GM12878 (cell line): Measurements from ENCODE around the gene NACC1. TPM values are rescaled to one million over a fixed set of nuclear protein-coding genes. Genes with fewer than 3 reads are reported as not detected.

ENCODE experiments used
- ATAC-seq: fragments of 200-7000 bp; cut with Tn5 transposase; 3 replicates; pipeline ENCODE4 v1.9.1; 2020; ENCODE audit warnings: mild to moderate bottlenecking, moderate library complexity
- BruUV-seq: library from RNA; stranded (reverse); fragments of 400-500 nt; replicated peaks from 2 replicates; lab custom pipeline; 2021; lab: Mats Ljungman, UMichigan
- CTCF ChIA-PET: fragments of 300-600 bp; sonication (Branson Sonifier 250); formaldehyde crosslinking; extraction: SDS; loops from one replicate; lab custom pipeline; 2021; ENCODE audit warnings: inconsistent platforms; lab: Yijun Ruan, JAX
- POLR2A ChIA-PET: fragments of 350-600 bp; formaldehyde crosslinking; extraction: SDS; loops from one replicate; lab custom pipeline; 2021; ENCODE audit warnings: inconsistent platforms; lab: Charles Lee
- RAD21 ChIA-PET: fragments of 300-600 bp; sonication (Branson Sonifier 250); formaldehyde crosslinking; loops from one replicate; lab custom pipeline; 2023; ENCODE audit warnings: antibody characterized with exemption; ENCODE audit not compliant: unreplicated experiment; lab: Charles Lee
- SMC1A ChIA-PET: fragments of 300-600 bp; sonication (Branson Sonifier 250); formaldehyde crosslinking; loops from one replicate; lab custom pipeline; 2023; ENCODE audit not compliant: unreplicated experiment, uncharacterized antibody; lab: Charles Lee
- DNase-seq: peaks from one replicate; pipeline ENCODE4 v3.0.0-alpha.2; 2011; ENCODE audit warnings: low read depth, low spot score
- FAIRE-seq: peaks from 3 replicates; lab custom pipeline; 2011; peaks lifted over from hg19 to GRCh38; lab: Jason Lieb, UNC
- H2AFZ ChIP-seq: 2 replicates; pipeline ENCODE4 v1.6.0; 2011; ENCODE audit warnings: low read depth, low read length, control low read depth; ENCODE audit not compliant: control insufficient read depth
- H3K27ac ChIP-seq: 2 replicates; pipeline ENCODE4 v1.5.1; 2011; ENCODE audit warnings: control low read depth; ENCODE audit not compliant: control insufficient read depth, insufficient read depth
- H3K27me3 ChIP-seq, 2 experiments: replicated peaks in 1 of 2; 2 replicates each; pipeline versions ENCODE4 v1.6.0 to v1.6.1; 2011; ENCODE audit warnings: low read length in 1 of 2; ENCODE audit not compliant: control insufficient read depth in 2 of 2, insufficient read depth in 2 of 2
- H3K36me3 ChIP-seq, 2 experiments: 2 replicates each; pipeline ENCODE4 v1.5.1; 2011; ENCODE audit warnings: low read length in 1 of 2; ENCODE audit not compliant: control insufficient read depth in 2 of 2, insufficient read depth in 2 of 2
- H3K4me1 ChIP-seq: 2 replicates; pipeline ENCODE4 v1.6.1; 2011; ENCODE audit warnings: mild to moderate bottlenecking, low read length, moderate library complexity, mixed read lengths; ENCODE audit not compliant: control insufficient read depth, insufficient read depth
- H3K4me2 ChIP-seq: 2 replicates; pipeline ENCODE4 v1.6.0; 2011; ENCODE audit warnings: control low read depth; ENCODE audit not compliant: control insufficient read depth, insufficient read depth
- H3K4me3 ChIP-seq: fragments of 200-600 bp; sonication (generic); 2 replicates; pipeline ENCODE4 v1.5.1; 2016
- H3K79me2 ChIP-seq: 2 replicates; pipeline ENCODE4 v1.6.0; 2011; ENCODE audit warnings: low read length; ENCODE audit not compliant: control insufficient read depth, insufficient read depth
- H3K9ac ChIP-seq: 2 replicates; pipeline ENCODE4 v1.8.0; 2011; ENCODE audit warnings: low read length, control low read depth, mixed read lengths; ENCODE audit not compliant: control insufficient read depth, insufficient read depth
- H3K9me3 ChIP-seq: replicated peaks from 3 replicates; pipeline ENCODE4 v1.5.1; 2011; ENCODE audit warnings: mild to moderate bottlenecking, low read length; ENCODE audit not compliant: control insufficient read depth, insufficient read depth
- H4K20me1 ChIP-seq: 2 replicates; pipeline ENCODE4 v1.6.0; 2011; ENCODE audit not compliant: control insufficient read depth, insufficient read depth
- BRCA1 ChIP-seq: IDR thresholded peaks from 2 replicates; pipeline ENCODE4 v1.6.1; 2011; ENCODE audit warnings: low read depth, low read length, improper control_type of control experiment
- CHD2 ChIP-seq: IDR thresholded peaks from 2 replicates; pipeline ENCODE4 v1.6.1; 2011; ENCODE audit warnings: low read depth, low read length, improper control_type of control experiment, borderline replicate concordance
- ESRRA ChIP-seq: IDR thresholded peaks from 2 replicates; pipeline ENCODE4 v1.6.1; 2012; ENCODE audit warnings: mild to moderate bottlenecking, low read length, improper control_type of control experiment
- IKZF2 ChIP-seq, 2 experiments: fragments of 450-650 bp; IDR thresholded peaks; 2 replicates each; pipeline ENCODE4 v1.6.1; 2017; ENCODE audit warnings: mild to moderate bottlenecking in 2 of 2, moderate library complexity in 2 of 2
- NR2F1 ChIP-seq: fragments of 450-650 bp; conservative IDR thresholded peaks from 2 replicates; pipeline ENCODE4 v1.6.1; 2017; ENCODE audit warnings: mild to moderate bottlenecking
- POLR2A ChIP-seq: IDR thresholded peaks from 2 replicates; pipeline ENCODE4 v1.6.1; 2011; ENCODE audit warnings: low read depth, mild to moderate bottlenecking, low read length
- SMARCA5 ChIP-seq: fragments of 450-650 bp; IDR thresholded peaks from 2 replicates; pipeline ENCODE4 v1.6.1; 2017; ENCODE audit warnings: mild to moderate bottlenecking
- TAF1 ChIP-seq: IDR thresholded peaks from 2 replicates; pipeline ENCODE4 v1.6.1; 2011; ENCODE audit warnings: mild to moderate bottlenecking, low read depth, low read length, borderline replicate concordance
- TCF12 ChIP-seq: IDR thresholded peaks from 2 replicates; pipeline ENCODE4 v1.6.1; 2011; ENCODE audit warnings: low read depth, mild to moderate bottlenecking, low read length
- ZBED1 ChIP-seq: IDR thresholded peaks from 2 replicates; pipeline ENCODE4 v1.6.1; 2016; ENCODE audit warnings: borderline replicate concordance
- WGBS: methylation state at CpG from one replicate; pipeline ENCODE4 v1.1.6; 2016; ENCODE audit warnings: low lambda C conversion rate; ENCODE audit not compliant: insufficient replicate concordance, insufficient coverage; ENCODE audit errors: missing lambda C conversion rate; 5-methylcytosine and 5-hydroxymethylcytosine counted together
- in situ Hi-C: fragments of 300-500 bp; cut with MboI; formaldehyde crosslinking; loops from 9 replicates; pipeline ENCODE4 v1.14.3; 2018; ENCODE audit warnings: mixed read lengths
- intact Hi-C: fragments of 100-400 bp; cut with micrococcal nuclease; formaldehyde crosslinking; loops from one replicate; pipeline ENCODE4 v1.14.2; 2022; ENCODE audit not compliant: unreplicated experiment
- polyA plus RNA-seq, 11 experiments: library from polyadenylated mRNA; depleted of rRNA in 4 of 11; unstranded in 6 of 11; stranded (reverse) in 5 of 11; fragments of >200 nt; fragmentation: Nextera tagmentation in 4 of 11; fragmentation: Illumina TruSeq in 1 of 11; extraction: Ambion mirVana in 4 of 11; extraction: Trizol in 1 of 11; gene quantifications; 1 replicate in 1 of 11; 2 replicates in 10 of 11; pipeline versions ENCODE4 v1.2.1 to v1.2.3, GENCODE V29; 2011 to 2016; ENCODE audit warnings: inconsistent platforms in 2 of 11, missing spikeins in 2 of 11, low read depth in 1 of 11
- total RNA-seq, 4 experiments: library from RNA; depleted of rRNA in 3 of 4; stranded (reverse); fragments of >200 nt in 3 of 4; fragmentation: Illumina TruSeq in 1 of 4; extraction: Trizol in 1 of 4; gene quantifications; 2 replicates each; pipeline versions ENCODE4 v1.2.1 to v1.2.3, GENCODE V29; 2013 to 2021
- TF ChIP-seq, protein P1 (sequence below): fragments of 450-650 bp; IDR thresholded peaks from 2 replicates; pipeline ENCODE4 v1.6.1; 2017; ENCODE audit warnings: mild to moderate bottlenecking, moderate library complexity

NACC1 gene
- total and polyA plus RNA-seq, 10 of the 15 experiments (the other 5 are each of a cell fraction or from before 2014, with no cell fraction given), result 0.18 to 120 (median 19.2) TPM

DNA sequence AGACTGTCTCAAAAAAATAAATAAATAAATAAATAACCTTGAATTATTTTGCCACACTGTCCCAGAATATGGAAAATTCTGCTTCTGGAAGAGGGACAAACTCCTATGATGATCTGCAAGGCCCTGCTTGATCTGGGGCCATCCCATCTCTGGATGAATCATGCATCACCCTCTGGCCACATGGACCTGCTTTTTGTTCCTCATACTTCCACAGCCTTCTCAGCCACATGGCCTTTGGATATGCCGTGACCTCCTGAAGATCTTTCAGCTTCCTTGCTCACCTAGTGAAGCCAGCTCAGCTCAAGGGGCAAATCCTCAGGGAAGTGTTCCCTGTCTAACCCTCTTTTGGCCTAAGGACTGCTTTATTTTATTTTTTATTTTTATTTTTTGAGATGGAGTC, 42.5 kb downstream of the NACC1 start:
- Histone ChIP-seq H3K9ac (no peak overlapping the region), H3K36me3 (no peaks in the 10 kb centered on the region; a peak in 1 of 4 replicates), H3K4me2 (no peak overlapping the region; the same call in 1 of the 2 replicates), H2AFZ (no peak overlapping the region), H3K27ac (no peak overlapping the region), H3K27me3 (no peaks in the 10 kb centered on the region), H3K4me1 (peaks cover 60% of the 10 kb centered on the region), H3K9me3 (no peaks in the 10 kb centered on the region), H3K4me3 (no peak overlapping the region), H3K79me2 (no peaks in the 10 kb centered on the region; the same call in 1 of the 2 replicates), H4K20me1 (no peaks in the 10 kb centered on the region)
- ChIA-PET POLR2A (interaction anchor here (0.6 to 5.4 kb wide), 3 partner anchors 8 to 686 kb away, joined by 3 to 41 read pairs (median 4); partner anchors contain the start of gene NACC1), SMC1A (interaction anchor here (1.3 kb wide), 1 partner anchor 22 kb away, joined by 3 read pairs; no protein-coding TSS in a partner anchor), RAD21 (interaction anchor here (0.7 to 1.1 kb wide), 2 partner anchors 43 to 103 kb away, joined by 3 to 4 read pairs; partner anchors contain the start of gene NACC1), CTCF (no interaction called here)
- in situ Hi-C loops (loop anchor here (10.0 to 25.0 kb wide), 2 partner anchors 854 to 1573 kb away; partner anchors contain the start of genes ACP5 and ZNF627), intact Hi-C loops (no loop called here)
- FAIRE-seq (no peak), DNase-seq (no peak), ATAC-seq (no peak)
- no TSS peak for BruUV-seq
- WGBS, result 96% methylated on average over 1 of the region's 1 CpG
- TF ChIP-seq TAF1, result no peak
- 0 out of 4 replicates have a peak, but pooled peaks have one; percentile 27 to 35 for TF ChIP-seq IKZF2 (IDR thresholded peaks at IDR 0.05)

DNA sequence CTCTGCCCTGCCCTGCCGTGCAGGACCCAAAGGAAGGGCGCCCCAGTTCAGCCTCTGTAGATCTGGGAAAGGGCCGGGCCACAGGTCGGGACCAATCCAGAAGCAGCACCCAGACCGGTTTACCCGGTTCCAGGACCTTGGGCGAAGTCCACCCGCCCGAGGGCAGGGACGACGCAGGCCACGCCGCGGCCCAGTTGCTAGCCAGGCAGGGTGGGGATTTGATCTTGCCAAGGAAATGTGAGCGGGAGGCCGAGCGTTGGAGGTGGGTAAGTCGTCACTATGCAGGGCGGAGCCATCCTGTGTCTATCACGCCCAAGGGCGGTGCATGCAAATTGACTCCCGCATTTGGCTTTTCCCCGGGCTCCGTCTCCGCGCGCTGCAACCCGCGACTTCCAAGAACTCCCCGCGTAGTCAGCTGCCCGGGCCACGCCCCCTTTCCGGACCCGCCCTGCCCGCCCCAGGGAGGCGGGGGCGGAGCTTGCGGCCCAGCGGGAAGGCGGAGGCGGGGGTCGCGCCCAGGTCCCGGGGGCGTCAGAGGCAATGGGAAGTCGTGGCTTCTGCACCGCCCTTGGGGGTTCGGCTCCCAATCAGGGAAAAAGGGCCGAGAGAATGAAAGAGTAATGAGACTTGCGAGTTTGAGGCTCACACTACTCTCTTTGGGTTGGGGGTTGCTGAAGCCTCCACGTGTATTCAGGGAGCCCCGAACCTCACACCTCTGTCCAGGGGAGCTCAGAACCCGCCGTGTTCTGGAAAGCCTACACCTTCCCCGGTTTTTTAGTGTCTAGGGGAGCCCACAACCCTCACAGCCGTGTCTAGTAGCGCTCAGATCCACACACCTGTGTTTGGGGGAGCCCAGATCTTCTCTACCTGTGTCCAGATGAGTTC, 44.9 kb downstream of the NACC1 start:
- Histone ChIP-seq H3K27me3 (no peaks in the 10 kb centered on the region), H3K79me2 (no peaks in the 10 kb centered on the region), H2AFZ (peak overlapping the region; percentile 73), H3K9me3 (no peaks in the 10 kb centered on the region), H4K20me1 (no peaks in the 10 kb centered on the region), H3K4me2 (peak overlapping the region; percentile 97), H3K27ac (peak overlapping the region; percentile 85), H3K9ac (peak overlapping the region; percentile 83), H3K4me3 (peak overlapping the region; percentile 74), H3K4me1 (peaks cover 56% of the 10 kb centered on the region), H3K36me3 (no peaks in the 10 kb centered on the region)
- peak; percentile 73 for FAIRE-seq
- POLR2A ChIA-PET, result interaction anchor here (0.6 to 5.4 kb wide), 10 partner anchors 8 to 1132 kb away, joined by 3 to 41 read pairs (median 6); partner anchors contain the start of genes IER2, NACC1 and STX10
- RAD21 ChIA-PET, result interaction anchor here (0.5 to 5.3 kb wide), 7 partner anchors 8 to 99 kb away, joined by 3 to 21 read pairs (median 6); no protein-coding TSS in a partner anchor
- WGBS, result 3% methylated on average over 42 of the region's 58 CpGs
- in situ Hi-C loops, result loop anchor here (10.0 to 25.0 kb wide), 2 partner anchors 852 to 1576 kb away; partner anchors contain the start of genes ACP5 and ZNF627
- peak; percentile 74 for ATAC-seq
- BruUV-seq, result no TSS peak
- peak; percentile 80 for DNase-seq
- CTCF ChIA-PET, result interaction anchor here (0.9 to 2.1 kb wide), 6 partner anchors 7 to 273 kb away, joined by 3 to 10 read pairs (median 4); partner anchors contain the start of gene GCDH
- SMC1A ChIA-PET, result interaction anchor here (1.0 to 2.1 kb wide), 4 partner anchors 8 to 19 kb away, joined by 3 to 8 read pairs (median 4); no protein-coding TSS in a partner anchor
- intact Hi-C loops, result no loop called here
- 0 out of 2 replicates have a peak, but pooled peaks have one; percentile 34 for TF ChIP-seq CHD2
- peak; percentile 81 for TF ChIP-seq POLR2A
- TF ChIP-seq SMARCA5, result peak; percentile 81; the same call in 1 of the 2 replicates
- 0 out of 2 replicates have a peak, but pooled peaks have one; percentile 8 for TF ChIP-seq TCF12
- TF ChIP-seq ZBED1, result no peak; the same call in 1 of the 2 replicates
- no peak for TF ChIP-seq ESRRA
- no peak for TF ChIP-seq BRCA1
- peak; percentile 55; the same call in 1 of the 2 replicates for TF ChIP-seq NR2F1
- TF ChIP-seq, protein P1, sequence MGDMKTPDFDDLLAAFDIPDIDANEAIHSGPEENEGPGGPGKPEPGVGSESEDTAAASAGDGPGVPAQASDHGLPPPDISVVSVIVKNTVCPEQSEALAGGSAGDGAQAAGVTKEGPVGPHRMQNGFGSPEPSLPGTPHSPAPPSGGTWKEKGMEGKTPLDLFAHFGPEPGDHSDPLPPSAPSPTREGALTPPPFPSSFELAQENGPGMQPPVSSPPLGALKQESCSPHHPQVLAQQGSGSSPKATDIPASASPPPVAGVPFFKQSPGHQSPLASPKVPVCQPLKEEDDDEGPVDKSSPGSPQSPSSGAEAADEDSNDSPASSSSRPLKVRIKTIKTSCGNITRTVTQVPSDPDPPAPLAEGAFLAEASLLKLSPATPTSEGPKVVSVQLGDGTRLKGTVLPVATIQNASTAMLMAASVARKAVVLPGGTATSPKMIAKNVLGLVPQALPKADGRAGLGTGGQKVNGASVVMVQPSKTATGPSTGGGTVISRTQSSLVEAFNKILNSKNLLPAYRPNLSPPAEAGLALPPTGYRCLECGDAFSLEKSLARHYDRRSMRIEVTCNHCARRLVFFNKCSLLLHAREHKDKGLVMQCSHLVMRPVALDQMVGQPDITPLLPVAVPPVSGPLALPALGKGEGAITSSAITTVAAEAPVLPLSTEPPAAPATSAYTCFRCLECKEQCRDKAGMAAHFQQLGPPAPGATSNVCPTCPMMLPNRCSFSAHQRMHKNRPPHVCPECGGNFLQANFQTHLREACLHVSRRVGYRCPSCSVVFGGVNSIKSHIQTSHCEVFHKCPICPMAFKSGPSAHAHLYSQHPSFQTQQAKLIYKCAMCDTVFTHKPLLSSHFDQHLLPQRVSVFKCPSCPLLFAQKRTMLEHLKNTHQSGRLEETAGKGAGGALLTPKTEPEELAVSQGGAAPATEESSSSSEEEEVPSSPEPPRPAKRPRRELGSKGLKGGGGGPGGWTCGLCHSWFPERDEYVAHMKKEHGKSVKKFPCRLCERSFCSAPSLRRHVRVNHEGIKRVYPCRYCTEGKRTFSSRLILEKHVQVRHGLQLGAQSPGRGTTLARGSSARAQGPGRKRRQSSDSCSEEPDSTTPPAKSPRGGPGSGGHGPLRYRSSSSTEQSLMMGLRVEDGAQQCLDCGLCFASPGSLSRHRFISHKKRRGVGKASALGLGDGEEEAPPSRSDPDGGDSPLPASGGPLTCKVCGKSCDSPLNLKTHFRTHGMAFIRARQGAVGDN, result peak; percentile 75
